Panc1 (cell line): ENCODE data around the gene C9orf78. TPM values are rescaled to one million over a fixed set of nuclear protein-coding genes. Genes with fewer than 3 reads are reported as not detected.
A peak's percentile ranks its signal among the peaks of the same experiment; 100 is the strongest.
"Not testable (repeated sequence)": the region's sequence is repeated elsewhere in the genome, so short reads cannot be mapped to it uniquely, and the experiment has no call there.

Experiments
- ATAC-seq: fragments of 200-7000 bp; cut with Tn5 transposase; 2 replicates; pipeline ENCODE4 v1.9.1; 2020; ENCODE audit warnings: mild to moderate bottlenecking, moderate library complexity
- BruUV-seq: library from RNA; stranded (reverse); fragments of 400-500 nt; replicated peaks from 2 replicates; lab custom pipeline; 2021; lab: Mats Ljungman, UMichigan
- CTCF ChIA-PET: fragments of 300-600 bp; sonication (Branson Sonifier 250); formaldehyde crosslinking; loops from one replicate; lab custom pipeline; 2022; ENCODE audit warnings: antibody characterized with exemption; lab: Charles Lee
- POLR2A ChIA-PET: fragments of 300-600 bp; sonication (Branson Sonifier 250); formaldehyde crosslinking; loops from one replicate; lab custom pipeline; 2022; ENCODE audit warnings: antibody characterized with exemption; lab: Charles Lee
- DNase-seq: peaks from one replicate; pipeline ENCODE4 v3.0.0-alpha.2; 2010; ENCODE audit warnings: low read depth, low spot score
- H3K27ac ChIP-seq: 2 replicates; pipeline ENCODE4 v1.5.1; 2011; ENCODE audit warnings: mild to moderate bottlenecking, low read length, inconsistent platforms
- H3K27me3 ChIP-seq: fragments of 200-500 bp; sonication (Bioruptor generic); 2 replicates; pipeline ENCODE4 v1.6.0; 2014; ENCODE audit warnings: low read length, inconsistent platforms; ENCODE audit not compliant: control insufficient read depth, insufficient read depth
- H3K36me3 ChIP-seq: fragments of 200-500 bp; sonication (Bioruptor generic); 2 replicates; pipeline ENCODE4 v1.5.1; 2014; ENCODE audit warnings: inconsistent platforms, mild to moderate bottlenecking, low read length, moderate library complexity; ENCODE audit not compliant: control insufficient read depth, insufficient read depth
- H3K4me1 ChIP-seq: 2 replicates; pipeline ENCODE4 v1.5.1; 2011; ENCODE audit warnings: inconsistent platforms, mild to moderate bottlenecking, low read length, moderate library complexity; ENCODE audit not compliant: control insufficient read depth, insufficient read depth
- H3K4me3 ChIP-seq, 2 experiments: 2 replicates each; pipeline ENCODE4 v1.5.1; 2011 to 2012; ENCODE audit warnings: low read depth in 2 of 2, low read length in 2 of 2, mild to moderate bottlenecking in 2 of 2, inconsistent platforms in 1 of 2, moderate library complexity in 1 of 2
- H3K9me3 ChIP-seq: fragments of 200-500 bp; sonication (Bioruptor generic); 2 replicates; pipeline ENCODE4 v1.5.1; 2014; ENCODE audit warnings: low read depth, mild to moderate bottlenecking, inconsistent platforms, low read length, moderate library complexity; ENCODE audit not compliant: control insufficient read depth, insufficient read depth
- POLR2AphosphoS5 ChIP-seq: IDR thresholded peaks from 2 replicates; pipeline ENCODE4 v1.6.1; 2012; ENCODE audit warnings: mild to moderate bottlenecking, low read depth, low read length, moderate library complexity
- SIN3A ChIP-seq: IDR thresholded peaks from 2 replicates; pipeline ENCODE4 v1.6.1; 2012; ENCODE audit warnings: low read depth, mild to moderate bottlenecking, low read length, moderate library complexity, borderline replicate concordance; ENCODE audit not compliant: insufficient read depth
- TCF7L2 ChIP-seq: IDR thresholded peaks from 2 replicates; pipeline ENCODE4 v1.6.1; 2011; ENCODE audit warnings: mild to moderate bottlenecking, low read depth, low read length, inconsistent platforms
- in situ Hi-C: cut with HindIII; loops from 2 replicates; pipeline ENCODE4 v1.10.0; 2016; ENCODE audit warnings: low sequenced_read_pairs, low pct_unique_long_range_greater_than_20kb
- intact Hi-C: fragments of 100-400 bp; cut with micrococcal nuclease; formaldehyde crosslinking; loops from one replicate; pipeline ENCODE4 v1.10.0; 2022; ENCODE audit not compliant: unreplicated experiment
- total RNA-seq: library from RNA; stranded (reverse); gene quantifications from one replicate; pipeline ENCODE4 v1.2.1, GENCODE V29; 2021; ENCODE audit not compliant: unreplicated experiment
- TF ChIP-seq, protein P1 (sequence below), 2 experiments: IDR thresholded peaks; 2 replicates each; pipeline ENCODE4 v1.6.1; 2011 to 2012; ENCODE audit warnings: low read depth in 2 of 2, control low read depth in 1 of 2, low read length in 1 of 2, mild to moderate bottlenecking in 1 of 2, moderate library complexity in 1 of 2; ENCODE audit not compliant: insufficient read depth in 1 of 2
- TF ChIP-seq, protein P2 (sequence below): fragments of 450-650 bp; IDR thresholded peaks from 2 replicates; pipeline ENCODE4 v1.5.1; 2017; ENCODE audit warnings: mild to moderate bottlenecking

The C9orf78 gene
- total RNA-seq, 1 experiment from 2014 or later, result 33.6 TPM

DNA sequence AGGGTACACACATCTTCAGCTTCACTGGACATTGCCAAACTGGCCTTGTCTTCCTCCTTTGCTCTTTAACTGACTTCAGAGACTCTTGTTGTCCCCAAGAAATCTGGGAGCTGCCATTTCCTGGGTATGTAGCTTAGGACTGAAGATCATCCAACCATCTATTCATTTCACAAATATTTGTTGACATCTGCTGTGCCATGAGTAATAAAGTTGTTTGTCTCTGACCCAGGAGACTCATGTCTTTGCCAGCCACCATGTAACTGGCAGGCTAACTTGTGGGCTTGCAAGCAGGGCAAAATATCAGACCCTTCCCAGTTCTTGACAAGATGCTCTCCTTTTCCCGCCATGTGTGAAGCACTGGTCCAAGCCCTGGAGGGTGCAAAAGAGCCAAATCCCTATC is 49.2 kb downstream of the C9orf78 start:
- Histone ChIP-seq H3K36me3 (no peaks in the 10 kb centered on the region), H3K4me1 (no peaks in the 10 kb centered on the region), H3K27me3 (no peaks in the 10 kb centered on the region), H3K9me3 (no peaks in the 10 kb centered on the region), H3K4me3 (no peak overlapping the region), H3K27ac (no peak overlapping the region)
- no peak for TF ChIP-seq SIN3A
- no peak for TF ChIP-seq TCF7L2
- TF ChIP-seq, protein P1, sequence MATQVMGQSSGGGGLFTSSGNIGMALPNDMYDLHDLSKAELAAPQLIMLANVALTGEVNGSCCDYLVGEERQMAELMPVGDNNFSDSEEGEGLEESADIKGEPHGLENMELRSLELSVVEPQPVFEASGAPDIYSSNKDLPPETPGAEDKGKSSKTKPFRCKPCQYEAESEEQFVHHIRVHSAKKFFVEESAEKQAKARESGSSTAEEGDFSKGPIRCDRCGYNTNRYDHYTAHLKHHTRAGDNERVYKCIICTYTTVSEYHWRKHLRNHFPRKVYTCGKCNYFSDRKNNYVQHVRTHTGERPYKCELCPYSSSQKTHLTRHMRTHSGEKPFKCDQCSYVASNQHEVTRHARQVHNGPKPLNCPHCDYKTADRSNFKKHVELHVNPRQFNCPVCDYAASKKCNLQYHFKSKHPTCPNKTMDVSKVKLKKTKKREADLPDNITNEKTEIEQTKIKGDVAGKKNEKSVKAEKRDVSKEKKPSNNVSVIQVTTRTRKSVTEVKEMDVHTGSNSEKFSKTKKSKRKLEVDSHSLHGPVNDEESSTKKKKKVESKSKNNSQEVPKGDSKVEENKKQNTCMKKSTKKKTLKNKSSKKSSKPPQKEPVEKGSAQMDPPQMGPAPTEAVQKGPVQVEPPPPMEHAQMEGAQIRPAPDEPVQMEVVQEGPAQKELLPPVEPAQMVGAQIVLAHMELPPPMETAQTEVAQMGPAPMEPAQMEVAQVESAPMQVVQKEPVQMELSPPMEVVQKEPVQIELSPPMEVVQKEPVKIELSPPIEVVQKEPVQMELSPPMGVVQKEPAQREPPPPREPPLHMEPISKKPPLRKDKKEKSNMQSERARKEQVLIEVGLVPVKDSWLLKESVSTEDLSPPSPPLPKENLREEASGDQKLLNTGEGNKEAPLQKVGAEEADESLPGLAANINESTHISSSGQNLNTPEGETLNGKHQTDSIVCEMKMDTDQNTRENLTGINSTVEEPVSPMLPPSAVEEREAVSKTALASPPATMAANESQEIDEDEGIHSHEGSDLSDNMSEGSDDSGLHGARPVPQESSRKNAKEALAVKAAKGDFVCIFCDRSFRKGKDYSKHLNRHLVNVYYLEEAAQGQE (IDR thresholded peaks at IDR 0.05; ENCODE audit: insufficient read depth in 1 of 2, low read depth in 2 of 2, low read length in 1 of 2), result no peak
- TF ChIP-seq, protein P2, sequence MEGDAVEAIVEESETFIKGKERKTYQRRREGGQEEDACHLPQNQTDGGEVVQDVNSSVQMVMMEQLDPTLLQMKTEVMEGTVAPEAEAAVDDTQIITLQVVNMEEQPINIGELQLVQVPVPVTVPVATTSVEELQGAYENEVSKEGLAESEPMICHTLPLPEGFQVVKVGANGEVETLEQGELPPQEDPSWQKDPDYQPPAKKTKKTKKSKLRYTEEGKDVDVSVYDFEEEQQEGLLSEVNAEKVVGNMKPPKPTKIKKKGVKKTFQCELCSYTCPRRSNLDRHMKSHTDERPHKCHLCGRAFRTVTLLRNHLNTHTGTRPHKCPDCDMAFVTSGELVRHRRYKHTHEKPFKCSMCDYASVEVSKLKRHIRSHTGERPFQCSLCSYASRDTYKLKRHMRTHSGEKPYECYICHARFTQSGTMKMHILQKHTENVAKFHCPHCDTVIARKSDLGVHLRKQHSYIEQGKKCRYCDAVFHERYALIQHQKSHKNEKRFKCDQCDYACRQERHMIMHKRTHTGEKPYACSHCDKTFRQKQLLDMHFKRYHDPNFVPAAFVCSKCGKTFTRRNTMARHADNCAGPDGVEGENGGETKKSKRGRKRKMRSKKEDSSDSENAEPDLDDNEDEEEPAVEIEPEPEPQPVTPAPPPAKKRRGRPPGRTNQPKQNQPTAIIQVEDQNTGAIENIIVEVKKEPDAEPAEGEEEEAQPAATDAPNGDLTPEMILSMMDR, result no peak
- TF ChIP-seq POLR2AphosphoS5, result no peak
- CTCF ChIA-PET, result interaction anchor here (0.7 kb wide), 1 partner anchor 641 kb away, joined by 3 read pairs; no protein-coding TSS in a partner anchor
- POLR2A ChIA-PET, result no interaction called here
- ATAC-seq, result no peak
- no TSS peak for BruUV-seq
- intact Hi-C loops (no loop called here), in situ Hi-C loops (no loop called here)
- no peak for DNase-seq

DNA sequence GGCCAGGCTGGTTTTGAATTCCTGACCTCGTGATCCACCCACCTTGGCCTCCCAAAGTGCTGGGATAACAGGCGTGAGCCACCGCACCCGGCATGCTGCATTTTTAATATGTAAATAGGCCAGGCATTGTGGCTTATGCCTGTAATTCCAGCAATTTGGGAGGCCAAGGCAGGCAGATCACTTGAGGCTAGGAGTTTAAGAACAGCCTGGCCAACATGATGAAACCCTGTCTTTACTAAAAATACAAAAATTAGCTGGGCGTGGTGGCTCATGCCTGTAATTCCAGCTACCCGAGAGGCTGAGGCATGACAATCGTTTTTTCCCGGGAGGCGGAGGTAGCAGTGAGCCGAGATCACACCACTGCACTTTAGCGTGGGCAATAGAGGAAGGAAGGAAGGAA is 50.1 kb downstream of the C9orf78 start:
- BruUV-seq, DNase-seq, H3K27me3 ChIP-seq, in situ Hi-C loops, H3K9me3 ChIP-seq, ATAC-seq, CTCF ChIA-PET, H3K4me3 ChIP-seq, H3K36me3 ChIP-seq, POLR2A ChIA-PET, H3K27ac ChIP-seq, H3K4me1 ChIP-seq: not testable (repeated sequence)
- intact Hi-C loops, result loop anchor here (5.0 kb wide), 1 partner anchor 143 kb away; the partner anchor contains the start of gene ASB6

DNA sequence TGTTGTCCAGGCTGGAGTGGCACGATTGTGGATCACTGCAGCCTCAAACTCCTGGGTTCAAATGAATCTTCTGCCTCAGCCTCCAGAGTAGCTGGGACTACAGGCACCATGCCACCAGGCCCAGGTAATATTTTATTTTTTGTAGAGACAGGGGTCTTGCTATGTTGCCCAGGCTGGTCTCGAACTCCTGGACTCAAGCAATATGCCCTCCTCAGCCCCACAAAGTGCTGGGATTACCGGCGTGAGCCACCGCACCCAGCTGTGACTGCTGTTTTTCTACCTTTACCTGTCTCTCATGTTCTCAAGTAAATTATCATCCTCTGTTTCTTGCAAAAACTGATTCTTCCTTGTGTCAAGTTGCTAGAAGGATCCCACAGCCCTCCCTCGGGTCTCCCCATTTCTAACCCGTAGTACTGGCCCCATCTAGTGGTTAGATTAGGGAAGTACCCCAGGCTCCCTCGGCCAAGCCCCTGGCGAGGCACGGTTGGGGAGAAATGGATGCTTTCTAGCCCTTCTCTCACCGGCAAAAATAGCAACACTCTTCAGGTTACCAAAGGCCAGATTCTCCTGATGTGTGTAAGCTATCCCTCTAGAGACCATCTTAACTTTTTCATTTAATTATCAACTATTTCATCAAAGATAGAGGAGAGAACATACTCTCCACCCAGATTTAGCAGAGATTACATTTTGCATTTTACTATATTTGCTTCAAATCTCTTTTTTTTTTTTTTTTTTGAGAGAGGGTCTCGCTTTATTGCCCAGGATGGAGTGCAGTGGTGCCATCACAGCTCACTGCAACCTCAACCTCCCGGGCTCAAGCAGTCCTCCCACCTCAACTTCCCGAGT is 51.3 kb downstream of the C9orf78 start:
- H3K4me3 ChIP-seq, result no peak overlapping the region
- BruUV-seq, result no TSS peak
- DNase-seq (no peak), ATAC-seq (peak; percentile 94)
- no peaks in the 10 kb centered on the region for H3K36me3 ChIP-seq
- intact Hi-C loops (loop anchor here (2.0 to 5.0 kb wide), 2 partner anchors 47 to 141 kb away; partner anchors contain the start of gene ASB6), in situ Hi-C loops (no loop called here)
- ChIA-PET POLR2A (no interaction called here), CTCF (interaction anchor here (0.5 to 0.7 kb wide), 3 partner anchors 46 to 301 kb away, joined by 3 to 5 read pairs (median 5); no protein-coding TSS in a partner anchor)
- no peaks in the 10 kb centered on the region for H3K4me1 ChIP-seq
- no peak overlapping the region for H3K27ac ChIP-seq
- no peaks in the 10 kb centered on the region for H3K9me3 ChIP-seq
- H3K27me3 ChIP-seq, result no peaks in the 10 kb centered on the region
- TF ChIP-seq, protein P1 (IDR thresholded peaks at IDR 0.05; ENCODE audit: insufficient read depth in 1 of 2, low read depth in 2 of 2, low read length in 1 of 2), result no peak
- no peak for TF ChIP-seq POLR2AphosphoS5
- TF ChIP-seq, protein P2, result peak; percentile 83
- TF ChIP-seq SIN3A, result no peak
- no peak for TF ChIP-seq TCF7L2
